ENCODE measurements around the gene PCCA. TPM values are rescaled to one million over a fixed set of nuclear protein-coding genes. Genes with fewer than 3 reads are reported as not detected.
A peak's percentile ranks its signal among the peaks of the same experiment; 100 is the strongest.
"Not testable (repeated sequence)": the region's sequence is repeated elsewhere in the genome, so short reads cannot be mapped to it uniquely, and the experiment has no call there.

PCCA gene
- total and polyA plus RNA-seq, 4 donors, result 45.1 to 378 (median 110) TPM

DNA sequence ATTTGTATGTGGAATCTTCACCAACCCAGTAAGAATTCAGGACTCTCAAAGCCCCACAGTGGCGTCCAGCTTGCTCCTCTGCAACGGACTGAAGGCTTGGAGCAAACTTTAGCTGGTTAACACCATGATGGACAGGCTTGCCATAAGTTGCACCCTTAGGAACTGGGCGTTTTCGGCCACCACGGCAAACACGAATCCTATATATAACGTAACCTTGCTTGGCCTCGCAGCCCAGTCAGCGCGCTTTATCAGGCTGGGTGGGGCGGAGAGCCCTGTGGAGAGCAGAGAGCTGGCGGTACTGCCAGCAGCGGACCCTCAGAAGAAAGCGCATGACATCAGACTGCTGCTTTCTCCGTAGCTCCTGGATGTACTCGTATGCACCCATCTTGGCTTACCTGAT lies 61.8 kb downstream of the PCCA start:
- not testable (repeated sequence) for H3K27ac ChIP-seq (ENCODE audit: low read depth, low read length); H3K9me3 ChIP-seq (ENCODE audit: control insufficient read depth, insufficient read depth, low read length); H3K27me3 ChIP-seq (ENCODE audit: control insufficient read depth, insufficient read depth, low read length); H3K4me3 ChIP-seq (ENCODE audit: low read depth, low read length); H3K36me3 ChIP-seq (ENCODE audit: control insufficient read depth, insufficient read depth, low read length); DNase-seq (ENCODE audit: low read depth in 4 of 6, low spot score in 6 of 6); H3K4me1 ChIP-seq (ENCODE audit: control insufficient read depth, insufficient read depth, low read length)
- WGBS (ENCODE audit: insufficient coverage), result 98% methylated on average over 16 of the region's 16 CpGs

- no peaks in the 10 kb centered on the region for H3K4me1 ChIP-seq (ENCODE audit: control insufficient read depth, insufficient read depth, low read length)
- no peaks in the 10 kb centered on the region for H3K27me3 ChIP-seq (ENCODE audit: control insufficient read depth, insufficient read depth, low read length)
- H3K36me3 ChIP-seq (ENCODE audit: control insufficient read depth, insufficient read depth, low read length), result peaks cover 3% of the 10 kb centered on the region
- H3K9me3 ChIP-seq (ENCODE audit: control insufficient read depth, insufficient read depth, low read length), result no peaks in the 10 kb centered on the region
- 86% methylated on average over 3 of the region's 6 CpGs for WGBS (ENCODE audit: insufficient coverage)
- H3K4me3 ChIP-seq (ENCODE audit: low read depth, low read length), result no peak overlapping the region
- no peak overlapping the region for H3K27ac ChIP-seq (ENCODE audit: low read depth, low read length)
- peak in 3 of 6 donors; percentile 15 to 85 (median 59) for DNase-seq (ENCODE audit: low read depth in 4 of 6, low spot score in 6 of 6)
These were observed 66.0 kb downstream of the PCCA start for GRCh38 chr13:100154842-100155416.

GRCh38 chr13:100156788-100157187 lies 67.9 kb downstream of the PCCA start:
- Histone ChIP-seq H3K36me3 (ENCODE audit: control insufficient read depth, insufficient read depth, low read length) (peaks cover 3% of the 10 kb centered on the region), H3K27ac (ENCODE audit: low read depth, low read length) (no peak overlapping the region), H3K4me1 (ENCODE audit: control insufficient read depth, insufficient read depth, low read length) (no peaks in the 10 kb centered on the region), H3K4me3 (ENCODE audit: low read depth, low read length) (no peak overlapping the region), H3K9me3 (ENCODE audit: control insufficient read depth, insufficient read depth, low read length) (no peaks in the 10 kb centered on the region), H3K27me3 (ENCODE audit: control insufficient read depth, insufficient read depth, low read length) (no peaks in the 10 kb centered on the region)
- WGBS (ENCODE audit: insufficient coverage), result no CpG with 5 or more reads among the region's 1 CpG
- no peak for DNase-seq (ENCODE audit: low read depth in 4 of 6, low spot score in 6 of 6)

GRCh38 chr13:100158569-100158968 lies 69.7 kb downstream of the PCCA start:
- Histone ChIP-seq H3K36me3 (ENCODE audit: control insufficient read depth, insufficient read depth, low read length) (peaks cover 3% of the 10 kb centered on the region), H3K9me3 (ENCODE audit: control insufficient read depth, insufficient read depth, low read length) (no peaks in the 10 kb centered on the region), H3K27me3 (ENCODE audit: control insufficient read depth, insufficient read depth, low read length) (no peaks in the 10 kb centered on the region), H3K27ac (ENCODE audit: low read depth, low read length) (no peak overlapping the region), H3K4me1 (ENCODE audit: control insufficient read depth, insufficient read depth, low read length) (no peaks in the 10 kb centered on the region), H3K4me3 (ENCODE audit: low read depth, low read length) (no peak overlapping the region)
- no CpG with 5 or more reads among the region's 2 CpGs for WGBS (ENCODE audit: insufficient coverage)
- DNase-seq (ENCODE audit: low read depth in 4 of 6, low spot score in 6 of 6), result no peak

- peaks cover 3% of the 10 kb centered on the region for H3K36me3 ChIP-seq (ENCODE audit: control insufficient read depth, insufficient read depth, low read length)
- no peak overlapping the region for H3K4me3 ChIP-seq (ENCODE audit: low read depth, low read length)
- 88% methylated on average over 4 of the region's 5 CpGs for whole genome bisulfite sequencing (ENCODE audit: insufficient coverage)
- DNase-seq (ENCODE audit: low read depth in 4 of 6, low spot score in 6 of 6), result no peak
- H3K27me3 ChIP-seq (ENCODE audit: control insufficient read depth, insufficient read depth, low read length), result no peaks in the 10 kb centered on the region
- no peaks in the 10 kb centered on the region for H3K4me1 ChIP-seq (ENCODE audit: control insufficient read depth, insufficient read depth, low read length)
- no peaks in the 10 kb centered on the region for H3K9me3 ChIP-seq (ENCODE audit: control insufficient read depth, insufficient read depth, low read length)
- H3K27ac ChIP-seq (ENCODE audit: low read depth, low read length), result no peak overlapping the region
These were observed 70.7 kb downstream of the PCCA start for GRCh38 chr13:100159584-100159983.

DNA sequence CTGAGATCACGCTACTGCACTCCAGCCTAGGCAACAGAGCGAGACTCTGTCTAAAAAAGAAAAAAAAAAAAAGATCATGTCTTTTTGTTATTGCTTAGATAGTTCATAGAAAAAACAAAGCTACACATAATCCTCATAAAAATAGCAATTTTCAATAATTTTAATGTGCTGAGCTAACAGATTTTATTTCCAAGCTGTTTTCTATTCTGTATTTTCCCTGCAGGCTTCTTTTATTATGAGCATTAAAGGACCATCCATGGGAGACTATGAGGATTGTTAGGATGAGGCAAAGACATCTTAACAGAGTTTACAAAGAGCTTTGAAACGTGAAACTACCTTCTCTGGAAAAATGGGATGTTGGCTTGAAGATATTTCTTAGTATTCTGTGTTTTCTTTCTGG lies 71.6 kb downstream of the PCCA start:
- Histone ChIP-seq H3K4me3 (ENCODE audit: low read depth, low read length) (no peak overlapping the region), H3K27me3 (ENCODE audit: control insufficient read depth, insufficient read depth, low read length) (no peaks in the 10 kb centered on the region), H3K27ac (ENCODE audit: low read depth, low read length) (no peak overlapping the region), H3K36me3 (ENCODE audit: control insufficient read depth, insufficient read depth, low read length) (peaks cover 3% of the 10 kb centered on the region), H3K4me1 (ENCODE audit: control insufficient read depth, insufficient read depth, low read length) (no peaks in the 10 kb centered on the region), H3K9me3 (ENCODE audit: control insufficient read depth, insufficient read depth, low read length) (no peaks in the 10 kb centered on the region)
- WGBS (ENCODE audit: insufficient coverage), result no CpG with 5 or more reads among the region's 3 CpGs
- DNase-seq (ENCODE audit: low read depth in 4 of 6, low spot score in 6 of 6), result peak in 1 of 6 donors; percentile 60

GRCh38 chr13:100163375-100163774 lies 74.5 kb downstream of the PCCA start:
- H3K4me3 ChIP-seq (ENCODE audit: low read depth, low read length), result no peak overlapping the region
- no peak overlapping the region for H3K27ac ChIP-seq (ENCODE audit: low read depth, low read length)
- no peaks in the 10 kb centered on the region for H3K36me3 ChIP-seq (ENCODE audit: control insufficient read depth, insufficient read depth, low read length)
- no CpG with 5 or more reads among the region's 1 CpG for WGBS (ENCODE audit: insufficient coverage)
- no peaks in the 10 kb centered on the region for H3K9me3 ChIP-seq (ENCODE audit: control insufficient read depth, insufficient read depth, low read length)
- no peak for DNase-seq (ENCODE audit: low read depth in 4 of 6, low spot score in 6 of 6)
- H3K27me3 ChIP-seq (ENCODE audit: control insufficient read depth, insufficient read depth, low read length), result no peaks in the 10 kb centered on the region
- no peaks in the 10 kb centered on the region for H3K4me1 ChIP-seq (ENCODE audit: control insufficient read depth, insufficient read depth, low read length)

- no peaks in the 10 kb centered on the region for H3K27me3 ChIP-seq (ENCODE audit: control insufficient read depth, insufficient read depth, low read length)
- H3K27ac ChIP-seq (ENCODE audit: low read depth, low read length), result no peak overlapping the region
- H3K9me3 ChIP-seq (ENCODE audit: control insufficient read depth, insufficient read depth, low read length), result no peaks in the 10 kb centered on the region
- no peak overlapping the region for H3K4me3 ChIP-seq (ENCODE audit: low read depth, low read length)
- H3K4me1 ChIP-seq (ENCODE audit: control insufficient read depth, insufficient read depth, low read length), result no peaks in the 10 kb centered on the region
- H3K36me3 ChIP-seq (ENCODE audit: control insufficient read depth, insufficient read depth, low read length), result no peaks in the 10 kb centered on the region
- DNase-seq (ENCODE audit: low read depth in 4 of 6, low spot score in 6 of 6), result no peak
- WGBS (ENCODE audit: insufficient coverage), result 96% methylated on average over 2 of the region's 5 CpGs
These were observed 84.3 kb downstream of the PCCA start for GRCh38 chr13:100173203-100173602.

- not testable (repeated sequence) for H3K9me3 ChIP-seq (ENCODE audit: control insufficient read depth, insufficient read depth, low read length); H3K27me3 ChIP-seq (ENCODE audit: control insufficient read depth, insufficient read depth, low read length); H3K4me3 ChIP-seq (ENCODE audit: low read depth, low read length); H3K4me1 ChIP-seq (ENCODE audit: control insufficient read depth, insufficient read depth, low read length); H3K36me3 ChIP-seq (ENCODE audit: control insufficient read depth, insufficient read depth, low read length); H3K27ac ChIP-seq (ENCODE audit: low read depth, low read length); DNase-seq (ENCODE audit: low read depth in 4 of 6, low spot score in 6 of 6)
- WGBS (ENCODE audit: insufficient coverage), result 100% methylated on average over 1 of the region's 4 CpGs
These were observed 85.6 kb downstream of the PCCA start for GRCh38 chr13:100174455-100174854.

- WGBS (ENCODE audit: insufficient coverage), result 33% methylated on average over 1 of the region's 2 CpGs
- no peaks in the 10 kb centered on the region for H3K27me3 ChIP-seq (ENCODE audit: control insufficient read depth, insufficient read depth, low read length)
- no peak overlapping the region for H3K27ac ChIP-seq (ENCODE audit: low read depth, low read length)
- no peaks in the 10 kb centered on the region for H3K36me3 ChIP-seq (ENCODE audit: control insufficient read depth, insufficient read depth, low read length)
- DNase-seq (ENCODE audit: low read depth in 4 of 6, low spot score in 6 of 6), result peak in 1 of 6 donors; percentile 21
- H3K4me1 ChIP-seq (ENCODE audit: control insufficient read depth, insufficient read depth, low read length), result no peaks in the 10 kb centered on the region
- no peak overlapping the region for H3K4me3 ChIP-seq (ENCODE audit: low read depth, low read length)
- no peaks in the 10 kb centered on the region for H3K9me3 ChIP-seq (ENCODE audit: control insufficient read depth, insufficient read depth, low read length)
These were observed 86.3 kb downstream of the PCCA start for GRCh38 chr13:100175078-100175802.

Measured in spinal cord (tissue), 10 donors.